SK-N-MC (cell line): Measurements from ENCODE around the gene PSMG4.

ENCODE experiments used
- EZH2 ChIP-seq: fragments of 200-600 bp; sonication (generic); IDR thresholded peaks from one replicate; pipeline ENCODE4 v1.6.1; 2017; ENCODE audit warnings: antibody characterized with exemption
- POLR2AphosphoS5 ChIP-seq: IDR thresholded peaks from 2 replicates; pipeline ENCODE4 v1.6.1; 2012; ENCODE audit warnings: mild to moderate bottlenecking, low read depth, low read length, borderline replicate concordance

DNA sequence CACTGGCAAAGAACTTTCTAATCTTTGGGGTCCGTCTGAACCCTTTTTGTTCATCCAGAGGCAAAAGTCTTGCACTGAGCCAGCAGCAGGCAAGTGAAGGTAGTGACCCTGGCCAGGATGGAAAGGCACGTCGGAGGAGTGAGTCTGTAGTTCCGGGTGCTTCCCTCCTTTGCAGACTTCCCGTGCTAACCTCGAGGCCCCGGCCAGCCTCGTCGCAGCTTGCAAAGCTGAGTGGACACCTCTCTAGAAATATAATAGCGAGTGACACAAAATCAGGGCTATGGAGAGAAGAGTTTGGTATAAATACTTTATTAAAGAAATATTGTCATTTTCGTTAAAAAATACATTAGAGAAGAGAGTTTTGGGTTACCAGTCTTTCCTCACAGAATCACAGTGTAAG lies 9.9 kb downstream of the PSMG4 start:
- TF ChIP-seq POLR2AphosphoS5 (no peak), EZH2 (no peak)
